Body of pancreas (tissue), 4 donors: ENCODE measurements around the gene UBE2E2. TPM values are rescaled to one million over a fixed set of nuclear protein-coding genes. Genes with fewer than 3 reads are reported as not detected.

ENCODE experiments used
- ATAC-seq: fragments of 150-250 bp; one replicate; pipeline ENCODE4 v1.9.1; 2016
- DNase-seq, 4 donors: peaks; one replicate each; pipeline ENCODE4 v3.0.0-alpha.2; 2019
- H3K27ac ChIP-seq, 4 donors: fragments of 200-600 bp; sonication (generic); 1 replicate in 3 of 4; 2 replicates in 1 of 4; pipeline versions ENCODE4 v1.5.1 to v1.6.1; 2016 to 2019; ENCODE audit warnings: mild to moderate bottlenecking in 1 of 4, mixed read lengths in 1 of 4, moderate library complexity in 1 of 4
- H3K27me3 ChIP-seq, 2 donors: fragments of 200-600 bp; sonication (generic); one replicate each; pipeline ENCODE4 v1.6.0; 2016; ENCODE audit warnings: mild to moderate bottlenecking in 1 of 2
- H3K36me3 ChIP-seq, 2 donors: fragments of 200-600 bp; sonication (generic); replicated peaks in 1 of 2; 2 replicates each; pipeline ENCODE4 v1.5.1; 2016; ENCODE audit warnings: low read depth in 2 of 2; ENCODE audit not compliant: insufficient read depth in 1 of 2
- H3K4me1 ChIP-seq: fragments of 200-600 bp; sonication (generic); one replicate; pipeline ENCODE4 v1.6.0; 2016
- H3K4me3 ChIP-seq, 2 donors: fragments of 200-600 bp; sonication (generic); 1 replicate in 1 of 2; 2 replicates in 1 of 2; pipeline ENCODE4 v1.5.1; 2016 to 2019
- H3K9me3 ChIP-seq, 3 donors: fragments of 200-600 bp; sonication (generic); 1 replicate in 2 of 3; 2 replicates in 1 of 3; pipeline ENCODE4 v1.5.1; 2016
- CTCF ChIP-seq, 7 experiments: fragments of 450-650 bp in 4 of 7; fragments of 200-600 bp in 3 of 7; sonication (generic) in 3 of 7; IDR thresholded peaks; one replicate each; pipeline ENCODE4 v1.5.1; 2016 to 2019; ENCODE audit warnings: antibody characterized with exemption in 7 of 7
- POLR2A ChIP-seq, 3 donors: fragments of 450-650 bp; IDR thresholded peaks; one replicate each; pipeline ENCODE4 v1.6.1; 2016; ENCODE audit warnings: antibody characterized with exemption in 3 of 3, mild to moderate bottlenecking in 2 of 3
- WGBS, 2 donors: methylation state at CpG; one replicate each; pipeline ENCODE4 v1.1.5; 2017; 5-methylcytosine and 5-hydroxymethylcytosine counted together
- intact Hi-C: fragments of 100-400 bp; cut with DNase I; formaldehyde crosslinking; loops from one replicate; pipeline ENCODE4 v1.15.1; 2023
- total RNA-seq, 2 donors: library from RNA; depleted of rRNA; stranded (reverse); fragments of >200 nt; gene quantifications; one replicate each; pipeline ENCODE4 v1.1.0, GENCODE V29; 2016

UBE2E2 gene
- total RNA-seq, 2 donors from 2014 or later, result 7.8 to 23.7 TPM

GRCh38 chr3:23314981-23315762 lies 112.0 kb downstream of the UBE2E2 start:
- WGBS, 2 donors, result 78 to 80% methylated on average over 5 of the region's 5 CpGs
- ATAC-seq (no peak), DNase-seq (no peak)
- no peak overlapping the region for H3K27ac ChIP-seq
- no peaks in the 10 kb centered on the region for H3K27me3 ChIP-seq
- TF ChIP-seq POLR2A (IDR thresholded peaks at IDR 0.05) (no peak), CTCF (IDR thresholded peaks at IDR 0.05) (no peak)
- no peaks in the 10 kb centered on the region for H3K36me3 ChIP-seq
- H3K4me1 ChIP-seq, result no peaks in the 10 kb centered on the region
- intact Hi-C loops, result no loop called here
- no peak overlapping the region for H3K4me3 ChIP-seq
- no peaks in the 10 kb centered on the region for H3K9me3 ChIP-seq

- no peak for TF ChIP-seq POLR2A (IDR thresholded peaks at IDR 0.05)
- TF ChIP-seq CTCF (IDR thresholded peaks at IDR 0.05), result no peak
- no peak overlapping the region for H3K27ac ChIP-seq
- no peak for DNase-seq
- H3K4me3 ChIP-seq, result no peak overlapping the region
- intact Hi-C loops, result no loop called here
- no peaks in the 10 kb centered on the region for H3K4me1 ChIP-seq
- H3K9me3 ChIP-seq, result no peaks in the 10 kb centered on the region
- WGBS, 2 donors, result 96% methylated on average over 2 of the region's 2 CpGs; no CpG with 5 or more reads in 1 of the 2 donors
- ATAC-seq, result no peak
- H3K36me3 ChIP-seq, result no peaks in the 10 kb centered on the region
- H3K27me3 ChIP-seq, result no peaks in the 10 kb centered on the region
Observed at GRCh38 chr3:23316924-23317323, 113.8 kb downstream of the UBE2E2 start.

GRCh38 chr3:23319366-23320312 lies 116.5 kb downstream of the UBE2E2 start:
- no peaks in the 10 kb centered on the region for H3K36me3 ChIP-seq
- H3K9me3 ChIP-seq, result no peaks in the 10 kb centered on the region
- ATAC-seq (no peak), DNase-seq (no peak)
- H3K27ac ChIP-seq, result no peak overlapping the region
- intact Hi-C loops, result no loop called here
- no peaks in the 10 kb centered on the region for H3K27me3 ChIP-seq
- WGBS, 2 donors, result 90 to 92% methylated on average over 5 of the region's 5 CpGs
- no peak for TF ChIP-seq POLR2A (IDR thresholded peaks at IDR 0.05)
- TF ChIP-seq CTCF (IDR thresholded peaks at IDR 0.05), result no peak
- H3K4me3 ChIP-seq, result no peak overlapping the region
- no peaks in the 10 kb centered on the region for H3K4me1 ChIP-seq

GRCh38 chr3:23320586-23321570 lies 117.8 kb downstream of the UBE2E2 start:
- ATAC-seq (no peak), DNase-seq (no peak)
- H3K27me3 ChIP-seq, result no peaks in the 10 kb centered on the region
- no peaks in the 10 kb centered on the region for H3K4me1 ChIP-seq
- H3K36me3 ChIP-seq, result no peaks in the 10 kb centered on the region
- TF ChIP-seq POLR2A (IDR thresholded peaks at IDR 0.05), result no peak
- H3K4me3 ChIP-seq, result no peak overlapping the region
- WGBS, 2 donors, result 73 to 78% methylated on average over 9 to 10 of the region's 10 CpGs
- H3K27ac ChIP-seq, result no peak overlapping the region
- no peaks in the 10 kb centered on the region for H3K9me3 ChIP-seq
- intact Hi-C loops, result no loop called here
